IMR-90 (cell line): ENCODE data around the gene MAP1LC3B. TPM values are rescaled to one million over a fixed set of nuclear protein-coding genes. Genes with fewer than 3 reads are reported as not detected.

ENCODE experiments used
- ATAC-seq: fragments of 200-7000 bp; cut with Tn5 transposase; 2 replicates; pipeline ENCODE4 v1.9.1; 2020; ENCODE audit warnings: low read depth, mild to moderate bottlenecking, moderate library complexity
- BruUV-seq: library from RNA; stranded (reverse); fragments of 400-500 nt; replicated peaks from 2 replicates; lab custom pipeline; 2021; lab: Mats Ljungman, UMichigan
- CTCF ChIA-PET: fragments of 300-600 bp; formaldehyde crosslinking; extraction: SDS; loops from one replicate; lab custom pipeline; 2021; ENCODE audit warnings: antibody characterized with exemption; lab: Yijun Ruan, JAX
- POLR2A ChIA-PET: fragments of 300-600 bp; sonication (Branson Sonifier 250); formaldehyde crosslinking; loops from one replicate; lab custom pipeline; 2022; ENCODE audit warnings: antibody characterized with exemption; ENCODE audit not compliant: unreplicated experiment; lab: Charles Lee
- DNase-seq: peaks from one replicate; pipeline ENCODE4 v3.0.0; 2013
- H2AFZ ChIP-seq: replicated peaks from 2 replicates; pipeline ENCODE3; 2013; ENCODE audit warnings: low read length, mild to moderate bottlenecking; ENCODE audit not compliant: poor library complexity
- H2AK5ac ChIP-seq: 2 replicates; pipeline ENCODE4 v1.6.1; 2013; ENCODE audit warnings: low read depth, low read length, inconsistent platforms
- H2AK9ac ChIP-seq: replicated peaks from 2 replicates; pipeline ENCODE3; 2013; ENCODE audit warnings: mild to moderate bottlenecking, low read depth, low read length, moderate library complexity; ENCODE audit not compliant: poor library complexity
- H2BK120ac ChIP-seq: 2 replicates; pipeline ENCODE4 v1.6.1; 2013; ENCODE audit warnings: low read depth, low read length, inconsistent platforms
- H2BK15ac ChIP-seq: 3 replicates; pipeline ENCODE4 v1.6.1; 2013; ENCODE audit warnings: low read depth, low read length, inconsistent platforms
- H2BK20ac ChIP-seq: 2 replicates; pipeline ENCODE4 v1.6.1; 2013; ENCODE audit warnings: low read depth, mild to moderate bottlenecking, inconsistent platforms, low read length, moderate library complexity
- H2BK5ac ChIP-seq: 2 replicates; pipeline ENCODE4 v1.6.1; 2013; ENCODE audit warnings: mild to moderate bottlenecking, low read depth, low read length, inconsistent platforms; ENCODE audit not compliant: poor library complexity, severe bottlenecking
- H3K14ac ChIP-seq: replicated peaks from 2 replicates; pipeline ENCODE4 v1.6.1; 2013; ENCODE audit warnings: low read depth, low read length, inconsistent platforms
- H3K18ac ChIP-seq: 2 replicates; pipeline ENCODE4 v1.6.1; 2013; ENCODE audit warnings: low read depth, low read length, control low read depth
- H3K23ac ChIP-seq: 2 replicates; pipeline ENCODE4 v1.6.1; 2013; ENCODE audit warnings: low read depth, low read length, inconsistent platforms
- H3K27ac ChIP-seq: 2 replicates; pipeline ENCODE4 v1.5.1; 2013; ENCODE audit warnings: mild to moderate bottlenecking, control low read depth, low read length; ENCODE audit not compliant: insufficient read depth
- H3K27me3 ChIP-seq: 2 replicates; pipeline ENCODE4 v1.6.1; 2013; ENCODE audit warnings: low read length; ENCODE audit not compliant: control insufficient read depth, insufficient read depth
- H3K36me3 ChIP-seq: 2 replicates; pipeline ENCODE4 v1.6.1; 2013; ENCODE audit warnings: low read length, mixed read lengths; ENCODE audit not compliant: control insufficient read depth, insufficient read depth
- H3K4ac ChIP-seq: 2 replicates; pipeline ENCODE4 v1.6.1; 2013; ENCODE audit warnings: low read depth, low read length, inconsistent platforms
- H3K4me1 ChIP-seq: 2 replicates; pipeline ENCODE4 v1.6.1; 2013; ENCODE audit warnings: low read length, mixed read lengths; ENCODE audit not compliant: control insufficient read depth, insufficient read depth
- H3K4me2 ChIP-seq: 2 replicates; pipeline ENCODE4 v1.6.1; 2013; ENCODE audit warnings: low read depth, mild to moderate bottlenecking, control low read depth, low read length, moderate library complexity
- H3K4me3 ChIP-seq: 2 replicates; pipeline ENCODE4 v1.5.1; 2013; ENCODE audit warnings: low read depth, mild to moderate bottlenecking, control low read depth, low read length, moderate library complexity; ENCODE audit not compliant: insufficient read depth
- H3K56ac ChIP-seq: 2 replicates; pipeline ENCODE4 v1.6.1; 2013; ENCODE audit warnings: low read length, inconsistent platforms; ENCODE audit not compliant: insufficient read depth; ENCODE audit errors: extremely low read depth
- H3K79me1 ChIP-seq, 2 experiments: 2 replicates each; pipeline ENCODE4 v1.6.1; 2013; ENCODE audit warnings: low read length in 2 of 2, inconsistent platforms in 1 of 2, low read depth in 1 of 2
- H3K9ac ChIP-seq: 2 replicates; pipeline ENCODE4 v1.6.1; 2013; ENCODE audit warnings: low read depth, low read length, control low read depth
- H3K9me1 ChIP-seq: 2 replicates; pipeline ENCODE4 v1.6.1; 2013; ENCODE audit warnings: low read length, inconsistent platforms; ENCODE audit not compliant: insufficient read depth
- H3K9me3 ChIP-seq: 2 replicates; pipeline ENCODE4 v1.6.1; 2013; ENCODE audit warnings: low read length; ENCODE audit not compliant: control insufficient read depth, insufficient read depth
- H4K20me1 ChIP-seq: 2 replicates; pipeline ENCODE4 v1.6.1; 2013; ENCODE audit warnings: low read length, inconsistent platforms; ENCODE audit not compliant: insufficient read depth
- H4K5ac ChIP-seq: 2 replicates; pipeline ENCODE4 v1.6.1; 2013; ENCODE audit warnings: mild to moderate bottlenecking, low read depth, low read length, control low read depth
- H4K8ac ChIP-seq, 2 experiments: 2 replicates each; pipeline ENCODE4 v1.6.1; 2013; ENCODE audit warnings: low read depth in 2 of 2, low read length in 2 of 2, control low read depth in 1 of 2, inconsistent platforms in 1 of 2
- H4K91ac ChIP-seq: 2 replicates; pipeline ENCODE4 v1.6.1; 2013; ENCODE audit warnings: low read depth, low read length, inconsistent platforms; ENCODE audit not compliant: insufficient read depth
- BHLHE40 ChIP-seq: fragments of 150-350 bp; IDR thresholded peaks from 2 replicates; pipeline ENCODE4 v1.6.1; 2016; ENCODE audit warnings: mild to moderate bottlenecking, low read depth, low read length
- CHD1 ChIP-seq: IDR thresholded peaks from 2 replicates; pipeline ENCODE4 v1.6.1; 2012; ENCODE audit warnings: low read depth, low read length, improper control_type of control experiment
- CTCF ChIP-seq: conservative IDR thresholded peaks from 2 replicates; pipeline ENCODE4 v1.5.1; 2012; ENCODE audit warnings: mild to moderate bottlenecking, low read depth, low read length, improper control_type of control experiment
- MAZ ChIP-seq: IDR thresholded peaks from 2 replicates; pipeline ENCODE4 v1.6.1; 2012; ENCODE audit warnings: low read depth, mild to moderate bottlenecking, low read length, improper control_type of control experiment, moderate library complexity, borderline replicate concordance
- MXI1 ChIP-seq: IDR thresholded peaks from 2 replicates; pipeline ENCODE4 v1.6.1; 2012; ENCODE audit warnings: low read depth, mild to moderate bottlenecking, low read length, moderate library complexity, borderline replicate concordance
- NFE2L2 ChIP-seq: fragments of 150-350 bp; IDR thresholded peaks from 2 replicates; pipeline ENCODE4 v1.6.1; 2016; ENCODE audit warnings: low read depth, mild to moderate bottlenecking, low read length
- POLR2A ChIP-seq: IDR thresholded peaks from 2 replicates; pipeline ENCODE4 v1.6.1; 2012; ENCODE audit warnings: mild to moderate bottlenecking, low read depth, low read length
- RAD21 ChIP-seq: IDR thresholded peaks from 2 replicates; pipeline ENCODE4 v1.6.1; 2012; ENCODE audit warnings: low read length, improper control_type of control experiment
- RCOR1 ChIP-seq: IDR thresholded peaks from 2 replicates; pipeline ENCODE4 v1.6.1; 2012; ENCODE audit warnings: mild to moderate bottlenecking, low read length, improper control_type of control experiment; ENCODE audit not compliant: insufficient replicate concordance
- SMC3 ChIP-seq: fragments of 150-350 bp; IDR thresholded peaks from 2 replicates; pipeline ENCODE4 v1.6.1; 2016; ENCODE audit warnings: low read depth, mild to moderate bottlenecking, antibody characterized with exemption, low read length, moderate library complexity
- USF2 ChIP-seq: fragments of 150-350 bp; IDR thresholded peaks from 2 replicates; pipeline ENCODE4 v1.6.1; 2017; ENCODE audit warnings: mild to moderate bottlenecking, antibody characterized with exemption, low read length, low read depth
- WGBS, 2 experiments: methylation state at CpG; one replicate each; pipeline versions ENCODE4 v1.1.5 to v1.1.7; 2013; ENCODE audit warnings: missing lambda C conversion rate in 2 of 2; ENCODE audit not compliant: insufficient read length in 1 of 2; ENCODE audit errors: extremely low coverage in 2 of 2; 5-methylcytosine and 5-hydroxymethylcytosine counted together
- dilution Hi-C: fragments of 300-500 bp; cut with HindIII; formaldehyde crosslinking; loops from one replicate; pipeline ENCODE4 v1.14.3; 2018; ENCODE audit warnings: low sequenced_read_pairs; ENCODE audit not compliant: unreplicated experiment
- in situ Hi-C: fragments of 300-500 bp; cut with MboI; formaldehyde crosslinking; loops from 3 replicates; pipeline ENCODE4 v1.14.3; 2019; ENCODE audit warnings: low sequenced_read_pairs, inconsistent platforms, mixed read lengths
- intact Hi-C: fragments of 100-400 bp; cut with micrococcal nuclease; formaldehyde crosslinking; loops from 2 replicates; pipeline ENCODE4 v1.10.0; 2022
- polyA plus RNA-seq, 3 experiments: library from polyadenylated mRNA; depleted of rRNA; stranded (reverse); fragments of >200 nt; gene quantifications; 2 replicates each; pipeline ENCODE4 v1.2.3, GENCODE V29; 2012; ENCODE audit warnings: low replicate concordance in 1 of 3
- total RNA-seq: library from RNA; depleted of rRNA; stranded (reverse); fragments of >200 nt; gene quantifications from 2 replicates; pipeline ENCODE4 v1.2.3, GENCODE V29; 2012
- TF ChIP-seq, protein P1 (sequence below): fragments of 150-350 bp; IDR thresholded peaks from 2 replicates; pipeline ENCODE4 v1.6.1; 2016; ENCODE audit warnings: low read depth, mild to moderate bottlenecking, low read length, moderate library complexity, borderline replicate concordance

The MAP1LC3B gene
- total and polyA plus RNA-seq, 2 of the 4 experiments (the other 2 are of a cell fraction), result 23.5 to 57.7 TPM

- H3K4me1 ChIP-seq, result peaks cover 4% of the 10 kb centered on the region
- peaks cover 0 to 49% of the 10 kb centered on the region in 2 experiments; a peak in 3 of 4 replicates for H3K79me1 ChIP-seq
- TF ChIP-seq NFE2L2 (no peak), POLR2A (no peak), RCOR1 (no peak), MAZ (no peak), CHD1 (no peak), CTCF (peak; percentile 49), USF2 (no peak), RAD21 (peak; percentile 42; the same call in 1 of the 2 replicates), MXI1 (peak; percentile 55; the same call in 1 of the 2 replicates), BHLHE40 (peak; percentile 51; the same call in 1 of the 2 replicates), SMC3 (no peak)
- TF ChIP-seq, protein P1, sequence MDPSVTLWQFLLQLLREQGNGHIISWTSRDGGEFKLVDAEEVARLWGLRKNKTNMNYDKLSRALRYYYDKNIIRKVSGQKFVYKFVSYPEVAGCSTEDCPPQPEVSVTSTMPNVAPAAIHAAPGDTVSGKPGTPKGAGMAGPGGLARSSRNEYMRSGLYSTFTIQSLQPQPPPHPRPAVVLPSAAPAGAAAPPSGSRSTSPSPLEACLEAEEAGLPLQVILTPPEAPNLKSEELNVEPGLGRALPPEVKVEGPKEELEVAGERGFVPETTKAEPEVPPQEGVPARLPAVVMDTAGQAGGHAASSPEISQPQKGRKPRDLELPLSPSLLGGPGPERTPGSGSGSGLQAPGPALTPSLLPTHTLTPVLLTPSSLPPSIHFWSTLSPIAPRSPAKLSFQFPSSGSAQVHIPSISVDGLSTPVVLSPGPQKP, result no peak
- H4K8ac ChIP-seq, result peak overlapping the region in 1 of 2 experiments; percentile 7; a peak in 1 of 4 replicates
- no peaks in the 10 kb centered on the region for H3K36me3 ChIP-seq
- H3K23ac ChIP-seq, result peak overlapping the region; percentile 95
- H2BK20ac ChIP-seq, result no peak overlapping the region
- H3K14ac ChIP-seq, result peak overlapping the region; percentile 86
- WGBS, 2 experiments, result 1% methylated on average over 28 of the region's 53 CpGs; no CpG with 5 or more reads in 1 of the 2 experiments
- H3K18ac ChIP-seq, result no peak overlapping the region
- H2AK9ac ChIP-seq, result peak overlapping the region; percentile 73
- no peak overlapping the region for H4K5ac ChIP-seq
- no peak overlapping the region for H2BK120ac ChIP-seq
- peak overlapping the region; percentile 52; the same call in 1 of the 2 replicates for H3K56ac ChIP-seq
- H3K9me3 ChIP-seq, result no peaks in the 10 kb centered on the region
- peak; percentile 6 for ATAC-seq
- no peaks in the 10 kb centered on the region for H3K27me3 ChIP-seq
- peak overlapping the region; percentile 8 for H3K27ac ChIP-seq
- intact Hi-C loops (loop anchor here (1.0 kb wide), 1 partner anchor 243 kb away; no protein-coding TSS in a partner anchor), dilution Hi-C loops (no loop called here), in situ Hi-C loops (no loop called here)
- no TSS peak for BruUV-seq
- H3K4me3 ChIP-seq, result peak overlapping the region; percentile 75
- POLR2A ChIA-PET, result no interaction called here
- peak overlapping the region; percentile 9 for H2BK5ac ChIP-seq
- DNase-seq, result peak; percentile 47
- CTCF ChIA-PET, result interaction anchor here (1.1 to 2.4 kb wide), 2 partner anchors 12 to 243 kb away, joined by 3 to 7 read pairs; no protein-coding TSS in a partner anchor
- H4K20me1 ChIP-seq, result peaks cover 46% of the 10 kb centered on the region
- peak overlapping the region; percentile 61 for H3K9ac ChIP-seq
- H4K91ac ChIP-seq, result no peak overlapping the region
- no peak overlapping the region for H2BK15ac ChIP-seq
- peaks cover 4% of the 10 kb centered on the region; the same call in 1 of the 2 replicates for H3K9me1 ChIP-seq
- H2AK5ac ChIP-seq, result peak overlapping the region; percentile 57; the same call in 1 of the 2 replicates
- H2AFZ ChIP-seq, result peak overlapping the region; percentile 54
- peak overlapping the region; percentile 87 for H3K4me2 ChIP-seq
- H3K4ac ChIP-seq, result peak overlapping the region; percentile 49
Measured at GRCh38 chr16:87392821-87393679, 914 bp downstream of the MAP1LC3B start.
